Osteoblast (primary cell): ENCODE data around the gene DELE1. TPM values are rescaled to one million over a fixed set of nuclear protein-coding genes. Genes with fewer than 3 reads are reported as not detected.

Source experiments
- DNase-seq: peaks from one replicate; pipeline ENCODE4 v3.0.0; 2011; ENCODE audit warnings: low spot score, mixed read lengths; ENCODE audit not compliant: insufficient read length; ENCODE audit errors: missing footprints
- H2AFZ ChIP-seq: 2 replicates; pipeline ENCODE4 v1.6.0; 2011; ENCODE audit warnings: mild to moderate bottlenecking, low read length
- H3K27ac ChIP-seq: 2 replicates; pipeline ENCODE4 v1.5.1; 2011; ENCODE audit warnings: mild to moderate bottlenecking, low read depth, low read length, moderate library complexity
- H3K27me3 ChIP-seq: 2 replicates; pipeline ENCODE4 v1.6.0; 2012; ENCODE audit warnings: mild to moderate bottlenecking, control low read depth, inconsistent platforms, low read length, moderate library complexity; ENCODE audit not compliant: insufficient read depth
- H3K36me3 ChIP-seq: 2 replicates; pipeline ENCODE4 v1.5.1; 2011; ENCODE audit warnings: mild to moderate bottlenecking, low read length, control low read depth, moderate library complexity; ENCODE audit not compliant: insufficient read depth
- H3K4me1 ChIP-seq: 2 replicates; pipeline ENCODE4 v1.5.1; 2011; ENCODE audit warnings: mild to moderate bottlenecking, low read length, control low read depth, moderate library complexity; ENCODE audit not compliant: insufficient read depth
- H3K4me2 ChIP-seq: 2 replicates; pipeline ENCODE4 v1.6.0; 2011; ENCODE audit warnings: mild to moderate bottlenecking, low read length; ENCODE audit not compliant: insufficient read depth
- H3K4me3 ChIP-seq: fragments of 200-600 bp; sonication (generic); 3 replicates; pipeline ENCODE4 v1.5.1; 2012; ENCODE audit warnings: mild to moderate bottlenecking, low read length, inconsistent platforms; ENCODE audit not compliant: insufficient read depth
- H3K79me2 ChIP-seq: 2 replicates; pipeline ENCODE4 v1.6.0; 2012; ENCODE audit warnings: mild to moderate bottlenecking, low read length, control low read depth, inconsistent platforms; ENCODE audit not compliant: insufficient read depth
- H3K9me3 ChIP-seq: 2 replicates; pipeline ENCODE4 v1.5.1; 2011; ENCODE audit warnings: low read depth, low read length, control low read depth
- H4K20me1 ChIP-seq: 2 replicates; pipeline ENCODE4 v1.6.0; 2012; ENCODE audit warnings: mild to moderate bottlenecking, low read length, control low read depth; ENCODE audit not compliant: insufficient read depth
- CTCF ChIP-seq: IDR thresholded peaks from 2 replicates; pipeline ENCODE4 v1.5.1; 2011; ENCODE audit warnings: mild to moderate bottlenecking, low read depth, low read length, moderate library complexity; ENCODE audit errors: extremely low read depth
- total RNA-seq: library from RNA; depleted of rRNA; stranded (reverse); fragments of >200 nt; gene quantifications from 2 replicates; pipeline ENCODE4 v1.2.3, GENCODE V29; 2012

DELE1 gene
- total RNA-seq, 1 donor, result 52.1 TPM

GRCh38 chr5:141961466-141961865 is 37.8 kb downstream of the DELE1 start:
- H3K27ac ChIP-seq, result no peak overlapping the region
- no peaks in the 10 kb centered on the region for H4K20me1 ChIP-seq
- H3K36me3 ChIP-seq, result no peaks in the 10 kb centered on the region
- no peak overlapping the region for H3K4me2 ChIP-seq
- H3K79me2 ChIP-seq, result no peaks in the 10 kb centered on the region
- peak overlapping the region; percentile 88 for H2AFZ ChIP-seq
- no peak for TF ChIP-seq CTCF
- no peaks in the 10 kb centered on the region for H3K4me1 ChIP-seq
- no peaks in the 10 kb centered on the region for H3K9me3 ChIP-seq
- H3K4me3 ChIP-seq, result no peak overlapping the region
- DNase-seq, result no peak
- H3K27me3 ChIP-seq, result no peaks in the 10 kb centered on the region

- DNase-seq, result no peak
- Histone ChIP-seq H3K4me2 (no peak overlapping the region), H3K27ac (no peak overlapping the region), H2AFZ (no peak overlapping the region), H3K27me3 (no peaks in the 10 kb centered on the region), H3K4me1 (peaks cover 5% of the 10 kb centered on the region), H3K36me3 (no peaks in the 10 kb centered on the region), H3K79me2 (no peaks in the 10 kb centered on the region), H3K9me3 (no peaks in the 10 kb centered on the region), H3K4me3 (no peak overlapping the region), H4K20me1 (no peaks in the 10 kb centered on the region)
- no peak for TF ChIP-seq CTCF
These were observed 40.0 kb downstream of the DELE1 start for GRCh38 chr5:141963701-141964100.

- DNase-seq, result no peak
- no peak overlapping the region for H3K27ac ChIP-seq
- H3K4me1 ChIP-seq, result peaks cover 11% of the 10 kb centered on the region
- H3K9me3 ChIP-seq, result no peaks in the 10 kb centered on the region
- H3K4me2 ChIP-seq, result no peak overlapping the region
- no peaks in the 10 kb centered on the region for H3K36me3 ChIP-seq
- no peak for TF ChIP-seq CTCF
- no peaks in the 10 kb centered on the region for H4K20me1 ChIP-seq
- H3K79me2 ChIP-seq, result peaks cover 10% of the 10 kb centered on the region
- no peak overlapping the region for H2AFZ ChIP-seq
- H3K27me3 ChIP-seq, result no peaks in the 10 kb centered on the region
- no peak overlapping the region for H3K4me3 ChIP-seq
These were observed 41.4 kb downstream of the DELE1 start for GRCh38 chr5:141965071-141965470.

- DNase-seq, result no peak
- no peak overlapping the region for H3K4me3 ChIP-seq
- H3K27me3 ChIP-seq, result no peaks in the 10 kb centered on the region
- no peak overlapping the region for H3K4me2 ChIP-seq
- no peak overlapping the region for H3K27ac ChIP-seq
- TF ChIP-seq CTCF, result no peak
- H2AFZ ChIP-seq, result no peak overlapping the region
- peaks cover 21% of the 10 kb centered on the region for H3K79me2 ChIP-seq
- no peaks in the 10 kb centered on the region for H3K36me3 ChIP-seq
- H3K9me3 ChIP-seq, result no peaks in the 10 kb centered on the region
- peaks cover 2% of the 10 kb centered on the region for H4K20me1 ChIP-seq
- peaks cover 18% of the 10 kb centered on the region for H3K4me1 ChIP-seq
These were observed 42.7 kb downstream of the DELE1 start for GRCh38 chr5:141966275-141966962.
